HG03060 (cell line): Measurements from ENCODE around the gene ZFPM1.

ENCODE experiments used
- ATAC-seq: cut with Tn5 transposase; IDR thresholded peaks from one replicate; pipeline ENCODE4 v1.9.1; 2021; ENCODE audit warnings: low read depth, moderate number of reproducible peaks; ENCODE audit not compliant: unreplicated experiment

ZFPM1 gene

GRCh38 chr16:88416686-88417085, 36.4 kb upstream of the ZFPM1 start:
- ATAC-seq, result no peak

- no peak for ATAC-seq
Measured at GRCh38 chr16:88417684-88418476, 35.2 kb upstream of the ZFPM1 start.

GRCh38 chr16:88418869-88419268, 34.2 kb upstream of the ZFPM1 start:
- no peak for ATAC-seq

GRCh38 chr16:88419790-88420189, 33.3 kb upstream of the ZFPM1 start:
- ATAC-seq, result no peak

GRCh38 chr16:88420496-88420895, 32.6 kb upstream of the ZFPM1 start:
- no peak for ATAC-seq

GRCh38 chr16:88421301-88421700, 31.8 kb upstream of the ZFPM1 start:
- ATAC-seq, result no peak

- no peak for ATAC-seq
Measured at GRCh38 chr16:88421871-88422433, 31.1 kb upstream of the ZFPM1 start.

- no peak for ATAC-seq
Measured at GRCh38 chr16:88422733-88423447, 30.2 kb upstream of the ZFPM1 start.

- ATAC-seq, result no peak
Measured at GRCh38 chr16:88423448-88423850, 29.6 kb upstream of the ZFPM1 start.

GRCh38 chr16:88424587-88425235, 28.4 kb upstream of the ZFPM1 start:
- ATAC-seq, result no peak

GRCh38 chr16:88426018-88426417, 27.1 kb upstream of the ZFPM1 start:
- ATAC-seq, result no peak

GRCh38 chr16:88427376-88427775, 25.7 kb upstream of the ZFPM1 start:
- ATAC-seq, result no peak

GRCh38 chr16:88428156-88428555, 24.9 kb upstream of the ZFPM1 start:
- no peak for ATAC-seq

- no peak for ATAC-seq
Measured at GRCh38 chr16:88428616-88429386, 24.3 kb upstream of the ZFPM1 start.

GRCh38 chr16:88429387-88430184, 23.5 kb upstream of the ZFPM1 start:
- ATAC-seq, result no peak

- no peak for ATAC-seq
Measured at GRCh38 chr16:88430185-88430523, 22.9 kb upstream of the ZFPM1 start.

GRCh38 chr16:88430524-88431446, 22.3 kb upstream of the ZFPM1 start:
- ATAC-seq, result no peak

- ATAC-seq, result no peak
Measured at GRCh38 chr16:88431651-88432050, 21.4 kb upstream of the ZFPM1 start.

- no peak for ATAC-seq
Measured at GRCh38 chr16:88432174-88432573, 20.9 kb upstream of the ZFPM1 start.
